Natural killer cell treated with Interleukin-12 subunit alpha and Interleukin-12 subunit beta and Interleukin-15 and Interleukin-18, amount 100 ng/mL, for 72 hours (primary cell): ENCODE measurements around the gene MYO9B. TPM values are rescaled to one million over a fixed set of nuclear protein-coding genes. Genes with fewer than 3 reads are reported as not detected.
A peak's percentile ranks its signal among the peaks of the same experiment; 100 is the strongest.

Experiments
- ATAC-seq, 2 donors: fragments of 150-1000 bp; cut with Tn5 transposase in 1 of 2; sonication (Bioruptor Pico), chemical (Tn5 transposase) in 1 of 2; 2 replicates each; pipeline ENCODE4 v1.10.0; 2021
- DNase-seq: peaks from one replicate; pipeline ENCODE4 v3.0.0; 2022; ENCODE audit warnings: low spot score
- H3K27ac Mint-ChIP-seq, 2 donors: 1 replicate in 1 of 2; 2 replicates in 1 of 2; pipeline ENCODE4 v1.8.0; 2022; ENCODE audit warnings: mixed read lengths in 2 of 2, mild to moderate bottlenecking in 1 of 2, moderate library complexity in 1 of 2
- H3K27me3 Mint-ChIP-seq, 2 donors: 1 replicate in 1 of 2; 2 replicates in 1 of 2; pipeline ENCODE4 v1.8.0; 2022; ENCODE audit warnings: mixed read lengths in 2 of 2
- H3K36me3 Mint-ChIP-seq: one replicate; pipeline ENCODE4 v1.8.0; 2022; ENCODE audit warnings: mixed read lengths
- H3K4me1 Mint-ChIP-seq, 2 donors: 1 replicate in 1 of 2; 2 replicates in 1 of 2; pipeline ENCODE4 v1.8.0; 2022; ENCODE audit warnings: low read depth in 2 of 2, mixed read lengths in 2 of 2, mild to moderate bottlenecking in 1 of 2
- H3K4me3 Mint-ChIP-seq: one replicate; pipeline ENCODE4 v1.8.0; 2022; ENCODE audit warnings: mixed read lengths
- H3K9me3 Mint-ChIP-seq: 2 replicates; pipeline ENCODE4 v1.8.0; 2022; ENCODE audit warnings: mixed read lengths
- total RNA-seq, 2 donors: library from RNA; stranded (reverse); gene quantifications; one replicate each; pipeline ENCODE4 v1.2.3, GENCODE V29; 2022

The MYO9B gene
- total RNA-seq, 2 donors from 2014 or later, result 251 to 283 TPM

- H3K36me3 Mint-ChIP-seq, result no peaks in the 10 kb centered on the region
- H3K9me3 Mint-ChIP-seq, result no peaks in the 10 kb centered on the region
- H3K4me1 Mint-ChIP-seq, result peaks cover 0 to 5% of the 10 kb centered on the region in 2 donors
- ATAC-seq, result peak; percentile 71 to 75
- peak overlapping the region; percentile 76 for H3K4me3 Mint-ChIP-seq
- no peaks in the 10 kb centered on the region for H3K27me3 Mint-ChIP-seq
- DNase-seq, result no peak
- H3K27ac Mint-ChIP-seq, result peak overlapping the region in 1 of 2 donors; percentile 33
These were observed 159.3 kb downstream of the MYO9B start for GRCh38 chr19:17234911-17235299.

- Mint-ChIP-seq H3K27me3 (no peaks in the 10 kb centered on the region), H3K36me3 (no peaks in the 10 kb centered on the region), H3K4me3 (peak overlapping the region; percentile 76), H3K27ac (peak overlapping the region in 1 of 2 donors; percentile 33), H3K9me3 (no peaks in the 10 kb centered on the region), H3K4me1 (peaks cover 0 to 5% of the 10 kb centered on the region in 2 donors)
- ATAC-seq, result peak; percentile 88 to 94
- peak; percentile 84 for DNase-seq
These were observed 159.9 kb downstream of the MYO9B start for GRCh38 chr19:17235300-17235970.

- peaks cover 0 to 5% of the 10 kb centered on the region in 2 donors for H3K4me1 Mint-ChIP-seq
- H3K36me3 Mint-ChIP-seq, result no peaks in the 10 kb centered on the region
- DNase-seq, result no peak
- peak in 1 of 2 donors; percentile 74 for ATAC-seq
- H3K4me3 Mint-ChIP-seq, result peak overlapping the region; percentile 76
- H3K9me3 Mint-ChIP-seq, result no peaks in the 10 kb centered on the region
- H3K27me3 Mint-ChIP-seq, result no peaks in the 10 kb centered on the region
- H3K27ac Mint-ChIP-seq, result no peak overlapping the region
These were observed 160.6 kb downstream of the MYO9B start for GRCh38 chr19:17235971-17236777.

DNA sequence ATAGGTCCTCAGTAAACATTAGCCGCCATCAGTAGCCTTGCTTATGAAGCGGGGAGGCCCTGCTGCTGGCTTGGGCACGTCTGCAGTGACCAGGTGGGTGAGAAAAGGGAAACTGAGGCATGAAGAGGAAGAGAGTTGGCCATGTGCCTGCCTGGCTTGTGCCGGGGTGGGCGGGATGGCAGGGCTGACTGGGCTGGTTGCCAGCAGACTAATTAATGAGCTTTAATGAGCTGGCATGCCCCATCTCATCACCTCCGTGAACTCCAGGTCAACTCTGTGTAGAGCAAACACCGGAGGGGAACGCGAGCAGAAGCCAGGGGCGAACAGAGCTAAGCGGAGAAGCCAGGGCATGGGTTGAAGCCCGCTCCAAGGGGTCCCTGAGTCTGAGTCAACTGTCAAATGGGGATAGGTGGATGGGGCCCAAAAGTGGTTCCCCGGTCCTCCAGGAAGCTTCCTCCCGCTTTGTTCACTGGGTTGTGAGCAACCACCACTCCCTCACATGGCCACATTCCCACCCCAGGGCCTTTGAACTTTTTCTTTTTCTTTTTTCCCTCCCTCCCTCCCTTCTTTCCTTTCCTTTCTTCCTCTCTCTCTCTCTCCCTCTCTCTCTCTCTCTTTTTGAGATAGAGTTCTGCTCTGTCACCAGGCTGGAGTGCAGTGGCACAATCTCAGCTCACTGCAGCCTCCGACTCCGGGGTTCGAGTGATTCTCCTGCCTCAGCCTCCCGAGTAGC lies 161.4 kb downstream of the MYO9B start:
- ATAC-seq, result no peak
- Mint-ChIP-seq H3K27me3 (no peaks in the 10 kb centered on the region), H3K4me3 (peak overlapping the region; percentile 76), H3K9me3 (no peaks in the 10 kb centered on the region), H3K4me1 (peaks cover 0 to 5% of the 10 kb centered on the region in 2 donors), H3K36me3 (no peaks in the 10 kb centered on the region), H3K27ac (no peak overlapping the region)
- no peak for DNase-seq

- ATAC-seq, result no peak
- H3K27ac Mint-ChIP-seq, result peak overlapping the region in 1 of 2 donors; percentile 33
- no peaks in the 10 kb centered on the region for H3K27me3 Mint-ChIP-seq
- H3K9me3 Mint-ChIP-seq, result no peaks in the 10 kb centered on the region
- H3K36me3 Mint-ChIP-seq, result no peaks in the 10 kb centered on the region
- no peak for DNase-seq
- peaks cover 0 to 5% of the 10 kb centered on the region in 2 donors for H3K4me1 Mint-ChIP-seq
- peak overlapping the region; percentile 42 for H3K4me3 Mint-ChIP-seq
These were observed 162.4 kb downstream of the MYO9B start for GRCh38 chr19:17237747-17238706.

DNA sequence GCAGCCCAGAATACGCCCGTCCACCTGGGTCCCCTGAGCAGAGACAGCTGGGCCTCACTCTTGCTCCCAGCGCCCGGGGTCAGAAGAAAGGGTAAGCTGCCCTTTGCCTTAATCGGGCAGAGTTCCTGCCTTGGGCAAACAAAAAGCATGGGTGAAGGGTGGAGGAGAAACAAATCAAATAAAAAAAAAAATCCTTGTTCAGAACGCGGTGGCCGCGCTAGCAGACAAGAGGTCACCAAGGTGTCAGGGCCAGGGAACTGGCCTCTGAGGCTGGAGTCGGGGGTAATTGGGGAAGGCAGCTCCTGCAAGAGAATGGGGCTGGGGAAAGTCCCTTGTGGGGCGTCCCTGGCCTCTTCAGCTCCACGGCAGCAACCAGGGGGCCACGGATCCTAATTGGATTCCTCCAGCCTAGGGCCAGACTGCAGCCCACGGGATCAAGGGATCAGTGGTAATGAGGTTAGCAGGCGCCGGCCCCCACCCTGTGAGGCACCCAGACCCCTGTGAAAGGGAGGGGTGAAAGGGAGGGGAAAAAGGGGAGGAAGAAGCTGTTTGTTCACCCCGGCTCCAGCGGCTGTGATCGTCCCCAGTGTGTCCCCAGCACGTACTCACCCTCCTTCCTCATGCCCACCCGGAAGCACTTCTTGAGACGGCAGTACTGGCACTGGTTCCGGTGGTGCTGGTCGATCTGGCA lies 164.6 kb downstream of the MYO9B start:
- ATAC-seq, result no peak
- DNase-seq, result no peak
- Mint-ChIP-seq H3K27me3 (no peaks in the 10 kb centered on the region), H3K4me3 (no peak overlapping the region), H3K9me3 (no peaks in the 10 kb centered on the region), H3K4me1 (no peaks in the 10 kb centered on the region), H3K27ac (no peak overlapping the region), H3K36me3 (no peaks in the 10 kb centered on the region)

- no peaks in the 10 kb centered on the region for H3K27me3 Mint-ChIP-seq
These were observed 165.3 kb downstream of the MYO9B start for GRCh38 chr19:17240826-17241399.

GRCh38 chr19:17242431-17243208 lies 167.0 kb downstream of the MYO9B start:
- Mint-ChIP-seq H3K4me3 (no peak overlapping the region), H3K27ac (no peak overlapping the region), H3K27me3 (no peaks in the 10 kb centered on the region), H3K4me1 (peaks cover 6% of the 10 kb centered on the region in 2 donors), H3K9me3 (no peaks in the 10 kb centered on the region), H3K36me3 (no peaks in the 10 kb centered on the region)
- ATAC-seq (no peak), DNase-seq (no peak)

More at GRCh38 chr19:17240826-17241399, 165.3 kb downstream of the MYO9B start:
- H3K4me1 Mint-ChIP-seq, result no peaks in the 10 kb centered on the region
- no peaks in the 10 kb centered on the region for H3K9me3 Mint-ChIP-seq
- no peak for DNase-seq
- no peak overlapping the region for H3K27ac Mint-ChIP-seq
- ATAC-seq, result no peak
- no peaks in the 10 kb centered on the region for H3K36me3 Mint-ChIP-seq
- no peak overlapping the region for H3K4me3 Mint-ChIP-seq

GRCh38 chr19:17243211-17243829 lies 167.7 kb downstream of the MYO9B start:
- H3K27ac Mint-ChIP-seq, result no peak overlapping the region

DNA sequence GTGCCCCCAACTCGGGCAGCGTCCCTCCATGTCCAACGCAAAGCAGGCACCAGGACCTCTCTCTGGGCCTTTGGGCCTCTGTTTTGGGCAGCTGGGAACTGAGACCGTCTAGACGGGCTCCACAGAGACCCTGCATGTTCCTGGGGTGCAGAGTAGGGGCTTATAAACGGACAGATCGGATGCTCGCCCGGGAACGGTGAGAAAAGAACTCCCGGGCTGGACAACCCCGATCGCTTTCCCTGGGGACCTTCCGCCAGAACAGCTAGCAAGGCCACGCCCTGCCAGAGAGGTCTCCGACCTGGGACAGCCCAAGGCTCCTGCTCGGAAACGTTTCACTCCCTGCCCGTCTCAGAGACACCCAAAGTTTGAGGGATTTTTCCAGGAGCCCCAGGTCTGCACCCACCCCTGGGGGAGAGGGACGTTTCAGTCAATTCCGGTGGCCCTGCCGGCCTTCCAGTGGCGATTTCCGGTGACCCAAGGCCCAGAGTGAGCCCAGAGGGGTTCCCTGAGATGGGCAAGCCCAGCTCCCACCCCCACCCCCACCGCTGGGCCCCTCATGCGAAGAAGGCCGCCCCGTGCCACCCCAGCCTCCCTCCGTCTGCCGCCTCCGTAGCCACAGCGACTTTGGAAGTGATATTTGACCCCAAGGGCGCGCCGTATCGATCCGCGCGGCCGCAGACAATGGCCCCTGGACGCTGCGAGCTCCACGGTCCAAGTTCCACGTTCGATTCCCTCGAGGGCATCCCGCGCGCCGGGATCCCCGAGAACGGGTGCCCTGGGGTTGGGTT lies 168.4 kb downstream of the MYO9B start:
- Mint-ChIP-seq H3K9me3 (no peaks in the 10 kb centered on the region), H3K27ac (no peak overlapping the region), H3K4me3 (peak overlapping the region; percentile 42), H3K4me1 (peaks cover 6% of the 10 kb centered on the region in 2 donors), H3K27me3 (no peaks in the 10 kb centered on the region), H3K36me3 (no peaks in the 10 kb centered on the region)
- ATAC-seq (no peak), DNase-seq (no peak)

More at GRCh38 chr19:17243211-17243829, 167.7 kb downstream of the MYO9B start:
- H3K27me3 Mint-ChIP-seq, result no peaks in the 10 kb centered on the region
- ATAC-seq (no peak), DNase-seq (no peak)
- H3K9me3 Mint-ChIP-seq, result no peaks in the 10 kb centered on the region
- H3K4me1 Mint-ChIP-seq, result peaks cover 6% of the 10 kb centered on the region in 2 donors
- H3K4me3 Mint-ChIP-seq, result peak overlapping the region; percentile 10
- H3K36me3 Mint-ChIP-seq, result no peaks in the 10 kb centered on the region
